ENCODE measurements around the gene AK9. TPM values are rescaled to one million over a fixed set of nuclear protein-coding genes. Genes with fewer than 3 reads are reported as not detected.
"Not testable (repeated sequence)": the region's sequence is repeated elsewhere in the genome, so short reads cannot be mapped to it uniquely, and the experiment has no call there.

Gene AK9
- total RNA-seq, 1 experiment from 2014 or later = 3.0 TPM

GRCh38 chr6:109628158-109629000, 62.6 kb downstream of the AK9 start:
- DNase-seq (ENCODE audit: low read depth) = no peak

- no peak for DNase-seq (ENCODE audit: low read depth)
Measured at GRCh38 chr6:109626311-109626710, 64.7 kb downstream of the AK9 start.

- no peak for DNase-seq (ENCODE audit: low read depth)
Measured at GRCh38 chr6:109625199-109625598, 65.8 kb downstream of the AK9 start.

- no peak for DNase-seq (ENCODE audit: low read depth)
Measured at GRCh38 chr6:109623288-109623687, 67.7 kb downstream of the AK9 start.

- DNase-seq (ENCODE audit: low read depth) = no peak
Measured at GRCh38 chr6:109612268-109612667, 78.7 kb downstream of the AK9 start.

- DNase-seq (ENCODE audit: low read depth) = no peak
Measured at GRCh38 chr6:109611502-109611901, 79.5 kb downstream of the AK9 start.

- DNase-seq (ENCODE audit: low read depth) = no peak
Measured at GRCh38 chr6:109610590-109610989, 80.4 kb downstream of the AK9 start.

- DNase-seq (ENCODE audit: low read depth) = no peak
Measured at GRCh38 chr6:109609737-109610136, 81.3 kb downstream of the AK9 start.

- DNase-seq (ENCODE audit: low read depth) = no peak
Measured at GRCh38 chr6:109606359-109606758, 84.6 kb downstream of the AK9 start.

- peak; percentile 11 for DNase-seq (ENCODE audit: low read depth)
Measured at GRCh38 chr6:109595998-109596397, 95.0 kb downstream of the AK9 start.

- peak; percentile 74 for DNase-seq (ENCODE audit: low read depth)
Measured at GRCh38 chr6:109580519-109580918, 110.5 kb downstream of the AK9 start.

- DNase-seq (ENCODE audit: low read depth) = peak; percentile 3
Measured at GRCh38 chr6:109579361-109579760, 111.6 kb downstream of the AK9 start.

GRCh38 chr6:109569901-109570300, 121.1 kb downstream of the AK9 start:
- DNase-seq (ENCODE audit: low read depth) = not testable (repeated sequence)

- DNase-seq (ENCODE audit: low read depth) = no peak
Measured at GRCh38 chr6:109561844-109562243, 129.2 kb downstream of the AK9 start.

GRCh38 chr6:109531446-109531845, 159.6 kb downstream of the AK9 start:
- no peak for DNase-seq (ENCODE audit: low read depth)

- no peak for DNase-seq (ENCODE audit: low read depth)
Measured at GRCh38 chr6:109527989-109528388, 163.0 kb downstream of the AK9 start.

GRCh38 chr6:109526905-109527628, 163.9 kb downstream of the AK9 start:
- DNase-seq (ENCODE audit: low read depth) = peak; percentile 56

GRCh38 chr6:109524129-109524528, 166.9 kb downstream of the AK9 start:
- DNase-seq (ENCODE audit: low read depth) = no peak

- peak; percentile 64 for DNase-seq (ENCODE audit: low read depth)
Measured at GRCh38 chr6:109523478-109523877, 167.5 kb downstream of the AK9 start.

- no peak for DNase-seq (ENCODE audit: low read depth)
Measured at GRCh38 chr6:109521080-109521479, 169.9 kb downstream of the AK9 start.

GRCh38 chr6:109519647-109520046, 171.4 kb downstream of the AK9 start:
- DNase-seq (ENCODE audit: low read depth) = not testable (repeated sequence)

GRCh38 chr6:109516929-109517328, 174.1 kb downstream of the AK9 start:
- DNase-seq (ENCODE audit: low read depth) = no peak
